ENCODE results near the gene SLC30A7. TPM values are rescaled to one million over a fixed set of nuclear protein-coding genes. Genes with fewer than 3 reads are reported as not detected.

SLC30A7 gene
- total RNA-seq, 1 donor from 2014 or later = 12.5 TPM

- no peak for TF ChIP-seq CTCF (conservative IDR thresholded peaks at IDR 0.05; ENCODE audit: low read depth, low read length)
- no peak overlapping the region for H3K4me3 ChIP-seq (ENCODE audit: low read depth, low read length)
- DNase-seq (ENCODE audit: low read depth) = no peak
Measured at GRCh38 chr1:101008229-101008834, 112.4 kb downstream of the SLC30A7 start.

GRCh38 chr1:101013776-101014175 is 117.9 kb downstream of the SLC30A7 start:
- H3K4me3 ChIP-seq (ENCODE audit: low read depth, low read length) = no peak overlapping the region
- DNase-seq (ENCODE audit: low read depth) = no peak
- TF ChIP-seq CTCF (conservative IDR thresholded peaks at IDR 0.05; ENCODE audit: low read depth, low read length) = no peak

- DNase-seq (ENCODE audit: low read depth) = no peak
- TF ChIP-seq CTCF (conservative IDR thresholded peaks at IDR 0.05; ENCODE audit: low read depth, low read length) = no peak
- no peak overlapping the region for H3K4me3 ChIP-seq (ENCODE audit: low read depth, low read length)
Measured at GRCh38 chr1:101017448-101017847, 121.6 kb downstream of the SLC30A7 start.

GRCh38 chr1:101022294-101022693 is 126.4 kb downstream of the SLC30A7 start:
- no peak for DNase-seq (ENCODE audit: low read depth)
- H3K4me3 ChIP-seq (ENCODE audit: low read depth, low read length) = no peak overlapping the region
- TF ChIP-seq CTCF (conservative IDR thresholded peaks at IDR 0.05; ENCODE audit: low read depth, low read length) = no peak

- peak overlapping the region; percentile 69 for H3K4me3 ChIP-seq (ENCODE audit: low read depth, low read length)
- TF ChIP-seq CTCF (conservative IDR thresholded peaks at IDR 0.05; ENCODE audit: low read depth, low read length) = no peak
- DNase-seq (ENCODE audit: low read depth) = no peak
Measured at GRCh38 chr1:101025283-101025656, 129.4 kb downstream of the SLC30A7 start.

GRCh38 chr1:101025657-101026429 is 130.0 kb downstream of the SLC30A7 start, which contains the start of gene DPH5:
TSS of gene DPH5 (minus strand) at chr1:101025784. CDS start at chr1:101025443, 341 bp downstream.
- TF ChIP-seq CTCF (conservative IDR thresholded peaks at IDR 0.05; ENCODE audit: low read depth, low read length) = no peak
- DNase-seq (ENCODE audit: low read depth) = peak; percentile 66

More at GRCh38 chr1:101025657-101026429, 130.0 kb downstream of the SLC30A7 start, which contains the start of gene DPH5:
- H3K4me3 ChIP-seq (ENCODE audit: low read depth, low read length) = peak within 1 kb of the TSS; percentile 69

Measured in epithelial cell of proximal tubule (primary cell).